ENCODE results near the gene SFT2D3. TPM values are rescaled to one million over a fixed set of nuclear protein-coding genes. Genes with fewer than 3 reads are reported as not detected.

The SFT2D3 gene
- total and polyA plus RNA-seq, 4 donors = 2.4 to 4.9 (median 4.7) TPM; not detected in 1

DNA sequence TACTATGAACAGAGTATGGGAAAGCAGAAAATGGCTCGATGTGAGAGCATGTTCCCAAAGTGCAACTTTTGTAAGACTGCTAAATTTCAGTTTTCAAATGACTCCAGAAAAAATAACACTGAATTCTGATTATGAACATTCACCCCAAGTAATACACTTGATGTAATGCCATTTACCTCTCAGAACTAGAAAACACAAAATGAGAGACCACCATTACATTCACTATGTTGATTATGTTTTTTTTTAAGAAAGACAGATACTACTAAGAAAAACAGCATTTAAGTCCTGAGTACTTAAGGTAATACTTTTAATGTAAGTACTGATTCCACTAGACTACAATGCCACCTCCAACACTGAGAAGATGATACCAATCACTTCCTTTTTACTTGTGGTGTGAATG, 38.5 kb downstream of the SFT2D3 start:
- no peaks in the 10 kb centered on the region for H3K9me3 ChIP-seq (ENCODE audit: control insufficient read depth in 4 of 4, low read length in 3 of 4)
- H3K36me3 ChIP-seq (ENCODE audit: control insufficient read depth in 4 of 4, insufficient read depth in 3 of 4, low read depth in 1 of 4, low read length in 3 of 4) = peaks cover 0 to 5% (median 2%) of the 10 kb centered on the region in 4 donors
- no peaks in the 10 kb centered on the region for H3K27me3 ChIP-seq (ENCODE audit: control insufficient read depth in 4 of 4, insufficient read depth in 4 of 4, low read length in 3 of 4)
- H3K4me1 ChIP-seq (ENCODE audit: control insufficient read depth in 4 of 4, insufficient read depth in 4 of 4, low read length in 3 of 4) = peaks cover 7 to 32% (median 18%) of the 10 kb centered on the region in 4 donors
- no peak overlapping the region for H3K27ac ChIP-seq (ENCODE audit: low read depth in 1 of 2, low read length in 2 of 2)
- TF ChIP-seq SP1 (IDR thresholded peaks at IDR 0.05) (no peak), GABPA (IDR thresholded peaks at IDR 0.05 in 1 of 2, conservative IDR thresholded peaks at IDR 0.05 in 1 of 2) (no peak), FOXA1 (IDR thresholded peaks at IDR 0.05) (no peak)
- DNase-seq (ENCODE audit: low spot score) = no peak
- no peak overlapping the region for H3K9ac ChIP-seq (ENCODE audit: low read depth in 1 of 2, low read length in 2 of 2)
- WGBS = 85% methylated on average over 1 of the region's 1 CpG
- H3K4me3 ChIP-seq (ENCODE audit: low read depth in 1 of 3, low read length in 3 of 3) = no peak overlapping the region

GRCh38 chr2:127740665-127741288, 39.5 kb downstream of the SFT2D3 start:
- peaks cover 0 to 10% (median 5%) of the 10 kb centered on the region in 4 donors for H3K36me3 ChIP-seq (ENCODE audit: control insufficient read depth in 4 of 4, insufficient read depth in 3 of 4, low read depth in 1 of 4, low read length in 3 of 4)
- H3K27me3 ChIP-seq (ENCODE audit: control insufficient read depth in 4 of 4, insufficient read depth in 4 of 4, low read length in 3 of 4) = no peaks in the 10 kb centered on the region
- peaks cover 4 to 23% (median 15%) of the 10 kb centered on the region in 4 donors for H3K4me1 ChIP-seq (ENCODE audit: control insufficient read depth in 4 of 4, insufficient read depth in 4 of 4, low read length in 3 of 4)
- no peaks in the 10 kb centered on the region for H3K9me3 ChIP-seq (ENCODE audit: control insufficient read depth in 4 of 4, low read length in 3 of 4)
- H3K27ac ChIP-seq (ENCODE audit: low read depth in 1 of 2, low read length in 2 of 2) = no peak overlapping the region
- no peak overlapping the region for H3K9ac ChIP-seq (ENCODE audit: low read depth in 1 of 2, low read length in 2 of 2)
- 92% methylated on average over 3 of the region's 3 CpGs for WGBS
- TF ChIP-seq REST (IDR thresholded peaks at IDR 0.05) (no peak), CTCF (IDR thresholded peaks at IDR 0.05; ENCODE audit: low read depth, low read length, missing input control) (no peak), NR2F2 (IDR thresholded peaks at IDR 0.05) (no peak), ATF3 (IDR thresholded peaks at IDR 0.05) (no peak)
- no peak overlapping the region for H3K4me3 ChIP-seq (ENCODE audit: low read depth in 1 of 3, low read length in 3 of 3)
- DNase-seq (ENCODE audit: low spot score) = no peak

- H3K9ac ChIP-seq (ENCODE audit: low read depth in 1 of 2, low read length in 2 of 2) = no peak overlapping the region
- H3K4me3 ChIP-seq (ENCODE audit: low read depth in 1 of 3, low read length in 3 of 3) = no peak overlapping the region
- H3K36me3 ChIP-seq (ENCODE audit: control insufficient read depth in 4 of 4, insufficient read depth in 3 of 4, low read depth in 1 of 4, low read length in 3 of 4) = peaks cover 0 to 14% (median 6%) of the 10 kb centered on the region in 4 donors
- TF ChIP-seq FOXA1 (IDR thresholded peaks at IDR 0.05) = no peak
- TF ChIP-seq TAF1 (conservative IDR thresholded peaks at IDR 0.05) = no peak
- TF ChIP-seq NR2F2 (IDR thresholded peaks at IDR 0.05) = no peak
- no peak for TF ChIP-seq HNF4G (IDR thresholded peaks at IDR 0.05)
- H3K27ac ChIP-seq (ENCODE audit: low read depth in 1 of 2, low read length in 2 of 2) = no peak overlapping the region
- no peak for DNase-seq (ENCODE audit: low spot score)
- WGBS = 88% methylated on average over 3 of the region's 3 CpGs
- no peaks in the 10 kb centered on the region for H3K27me3 ChIP-seq (ENCODE audit: control insufficient read depth in 4 of 4, insufficient read depth in 4 of 4, low read length in 3 of 4)
- peaks cover 0 to 3% (median 2%) of the 10 kb centered on the region in 4 donors for H3K4me1 ChIP-seq (ENCODE audit: control insufficient read depth in 4 of 4, insufficient read depth in 4 of 4, low read length in 3 of 4)
- no peaks in the 10 kb centered on the region for H3K9me3 ChIP-seq (ENCODE audit: control insufficient read depth in 4 of 4, low read length in 3 of 4)
These were observed 42.3 kb downstream of the SFT2D3 start for GRCh38 chr2:127743477-127744026.
